NCI-H1092 treated with DMSO at 0.1 percent for 48 hours (cell line): ENCODE data around the gene SRRM4.

Source experiments
- DNase-seq: peaks from one replicate; lab custom pipeline; 2025; lab: John Stamatoyannopoulos, UW

The SRRM4 gene

DNA sequence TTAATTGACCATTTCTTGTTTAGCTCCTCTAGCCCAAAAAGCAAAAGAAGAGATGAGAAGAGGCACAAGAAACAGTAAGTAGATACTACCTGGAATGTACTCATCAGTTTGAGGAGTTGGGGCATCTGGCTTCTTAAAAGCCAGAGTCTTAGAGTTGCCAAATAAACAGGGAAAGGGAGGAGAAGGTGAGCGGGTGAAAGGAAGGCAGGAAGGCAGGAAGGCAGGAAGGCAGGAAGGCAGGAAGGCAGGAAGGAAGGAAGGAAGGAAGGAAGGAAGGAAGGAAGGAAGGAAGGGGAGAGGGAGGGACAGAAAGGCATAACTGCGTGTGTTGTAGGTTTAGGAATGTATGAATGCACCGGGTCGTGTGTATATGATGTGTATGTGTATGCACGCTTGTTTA is 140.7 kb downstream of the SRRM4 start:
- no peak for DNase-seq

DNA sequence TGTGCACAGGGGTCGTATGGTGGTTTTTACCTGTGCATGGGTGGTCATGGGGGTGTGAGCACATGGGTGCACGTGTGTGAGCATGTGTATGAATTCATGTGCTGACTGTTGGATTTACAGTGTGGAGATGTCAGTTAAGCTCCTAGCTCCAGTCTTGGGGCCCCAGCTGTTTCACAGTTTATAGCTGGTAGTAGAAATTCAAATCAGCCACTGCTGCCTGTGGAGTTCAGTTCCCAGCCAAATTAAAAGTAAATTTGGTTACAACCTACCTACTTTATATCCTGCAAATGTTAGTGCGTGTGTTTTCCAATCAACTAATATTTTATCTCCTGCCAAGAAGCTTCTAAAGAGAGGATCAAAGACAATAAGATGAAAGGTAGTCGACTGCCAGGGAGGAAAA is 141.4 kb downstream of the SRRM4 start:
- DNase-seq = no peak

DNA sequence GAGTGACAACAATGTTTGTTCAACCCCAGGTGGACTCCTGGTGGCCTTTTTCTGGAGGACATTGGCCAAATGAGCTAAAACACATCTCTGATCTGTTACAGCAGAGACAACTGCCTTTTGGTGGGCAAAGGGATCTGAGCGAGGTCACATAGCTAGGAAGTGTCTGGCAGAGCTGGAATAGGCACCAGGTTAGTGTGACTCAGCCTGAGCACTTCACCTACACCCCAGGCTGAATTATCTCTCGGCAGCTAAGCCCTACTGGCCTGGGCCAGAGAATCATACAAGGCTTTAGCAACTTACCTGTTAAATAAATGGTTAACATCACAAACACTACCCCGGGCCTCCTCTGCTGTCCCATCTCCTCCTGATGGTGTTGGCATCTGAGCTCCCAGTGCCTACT is 147.2 kb downstream of the SRRM4 start:
- no peak for DNase-seq

DNA sequence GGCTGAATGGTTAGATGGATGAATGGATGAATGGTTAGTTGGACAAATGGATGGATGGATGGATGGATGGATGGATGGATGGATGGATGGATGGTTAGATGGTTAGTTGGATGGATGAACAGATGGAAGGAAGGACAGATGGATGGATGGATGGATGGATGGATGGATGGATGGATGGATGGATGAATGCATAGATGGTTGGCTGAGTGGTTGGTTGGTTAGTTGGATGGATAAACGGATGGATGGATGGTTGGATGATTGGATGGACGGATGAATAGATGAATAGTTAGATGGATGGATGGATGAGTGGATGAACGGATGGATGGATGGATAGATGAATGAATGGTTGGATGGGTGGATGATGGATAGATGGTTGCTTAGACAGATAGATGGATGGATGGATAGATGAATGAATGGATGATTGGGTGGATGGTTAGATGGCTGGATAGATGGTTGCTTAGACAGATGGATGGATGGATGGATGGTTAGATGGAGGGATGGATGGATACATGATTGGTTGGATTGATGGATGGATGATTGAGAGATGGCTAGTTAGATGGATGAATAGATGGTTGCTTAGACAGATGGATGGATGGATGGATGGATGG is 148.6 kb downstream of the SRRM4 start:
- no peak for DNase-seq

DNA sequence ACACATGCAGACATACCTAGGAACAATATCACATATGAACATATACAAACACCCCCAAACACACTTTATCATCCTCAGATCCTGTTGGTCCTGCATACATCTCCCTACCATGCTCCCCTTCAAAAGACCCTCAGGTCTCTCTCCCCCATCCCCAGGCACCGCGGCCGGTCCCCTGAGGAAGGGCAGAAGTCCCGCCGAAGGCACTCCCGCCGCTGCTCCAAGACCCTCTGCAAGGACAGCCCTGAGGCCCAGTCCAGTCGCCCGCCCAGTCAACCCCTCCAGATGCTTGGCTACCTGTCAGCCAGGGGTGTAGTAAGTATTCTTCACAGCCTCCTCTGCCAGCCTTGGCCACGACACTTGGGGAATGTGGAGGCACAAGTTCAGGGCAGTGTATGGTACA is 149.2 kb downstream of the SRRM4 start:
- DNase-seq = no peak

DNA sequence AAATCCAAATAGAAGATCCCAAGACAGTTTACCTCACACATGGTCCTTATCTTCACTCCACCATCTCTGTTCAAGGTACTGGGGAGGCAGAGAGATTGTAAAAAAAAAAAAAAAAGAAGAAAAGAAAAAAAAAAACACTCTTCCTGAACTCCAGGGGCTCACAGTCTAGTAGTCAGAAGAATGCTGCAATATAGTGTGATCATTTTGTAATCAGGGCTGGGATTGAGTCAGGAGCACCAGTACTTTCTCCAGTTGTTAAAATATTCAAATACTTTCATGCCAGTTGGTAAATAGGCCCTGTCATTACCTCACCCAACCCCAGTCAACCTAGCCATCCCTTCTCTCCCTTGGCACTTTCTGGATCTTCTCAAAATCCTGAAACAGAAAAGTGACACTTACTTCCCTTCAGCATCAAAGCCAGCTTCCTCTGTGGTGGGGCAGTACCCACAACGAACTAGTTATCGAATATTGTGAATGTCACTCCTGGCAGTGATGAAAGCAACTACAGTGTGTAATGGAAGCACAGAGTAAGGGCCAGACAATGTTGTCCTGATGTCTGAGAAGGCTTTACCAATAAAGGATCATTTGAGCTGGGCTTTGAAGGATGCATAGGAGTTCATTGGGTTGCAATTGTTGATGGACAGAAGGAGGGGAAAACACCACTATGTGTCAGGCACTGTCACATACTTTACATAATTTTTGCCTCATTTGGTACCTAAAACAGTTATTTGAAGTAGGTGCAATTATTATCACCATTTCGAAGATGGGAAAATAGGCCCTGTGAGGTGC is 153.1 kb downstream of the SRRM4 start:
- no peak for DNase-seq

DNA sequence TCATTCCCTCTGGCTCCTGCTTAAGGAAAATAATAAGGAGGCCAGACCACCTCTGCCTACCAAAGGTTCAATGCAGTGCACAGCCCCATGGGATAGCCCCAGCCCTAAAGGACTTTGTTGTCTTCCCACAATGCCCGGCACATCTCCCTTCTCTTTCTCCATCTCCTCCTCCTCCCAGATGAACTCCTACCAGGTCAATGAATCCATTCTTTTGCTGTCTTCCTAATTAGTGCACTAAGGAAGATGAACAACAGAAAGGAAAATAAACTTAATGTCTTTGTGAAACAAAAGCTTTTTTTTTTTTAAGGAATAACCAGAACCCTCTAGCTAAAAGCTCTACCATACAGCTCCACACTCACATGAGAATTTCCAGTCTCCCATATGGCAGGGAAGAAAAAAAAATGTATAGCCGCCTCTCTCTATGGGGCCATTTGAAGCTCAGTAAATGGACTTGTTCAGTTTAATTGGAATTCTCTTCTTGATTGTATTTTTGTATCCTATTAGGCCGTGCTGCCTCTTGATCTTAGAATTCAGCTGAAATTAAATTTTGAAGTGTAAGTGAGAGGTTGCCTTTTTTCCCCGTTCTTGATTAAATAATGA is 155.6 kb downstream of the SRRM4 start:
- DNase-seq = no peak

DNA sequence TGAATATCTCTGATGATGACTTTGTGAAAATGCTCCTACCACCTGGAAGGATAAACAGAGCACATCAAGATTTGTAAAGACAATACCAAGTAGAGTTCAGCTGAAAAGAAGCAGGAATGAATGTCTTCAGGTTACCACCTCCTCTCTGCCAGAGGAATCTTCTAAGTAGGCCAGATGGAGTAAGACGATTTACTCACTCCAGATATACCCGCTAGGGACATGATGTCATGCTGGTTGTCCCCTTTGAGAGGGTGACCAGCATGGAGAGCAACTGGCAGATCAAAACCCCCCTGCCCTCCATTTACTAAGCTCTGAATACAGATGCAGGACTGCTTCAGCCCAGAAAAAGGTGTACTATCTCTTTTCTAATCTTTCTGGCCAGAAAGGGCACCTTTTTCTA is 158.1 kb downstream of the SRRM4 start:
- no peak for DNase-seq

DNA sequence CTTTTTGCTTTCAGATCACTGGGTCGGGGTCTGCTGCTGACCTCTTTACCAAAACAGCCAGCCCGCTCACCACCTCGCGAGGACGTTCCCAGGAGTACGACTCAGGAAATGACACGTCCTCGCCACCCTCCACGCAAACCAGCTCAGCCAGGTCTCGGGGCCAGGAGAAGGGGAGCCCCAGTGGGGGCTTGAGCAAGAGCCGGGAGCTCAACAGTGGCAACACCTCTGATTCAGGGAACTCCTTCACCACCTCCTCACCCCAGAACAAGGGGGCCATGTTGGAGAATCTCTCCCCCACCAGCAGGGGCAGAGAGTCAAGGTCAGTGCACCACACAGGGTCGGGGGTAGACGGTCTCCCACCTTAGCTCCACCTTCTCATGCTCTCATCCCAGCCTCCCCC is 164.0 kb downstream of the SRRM4 start:
- no peak for DNase-seq

DNA sequence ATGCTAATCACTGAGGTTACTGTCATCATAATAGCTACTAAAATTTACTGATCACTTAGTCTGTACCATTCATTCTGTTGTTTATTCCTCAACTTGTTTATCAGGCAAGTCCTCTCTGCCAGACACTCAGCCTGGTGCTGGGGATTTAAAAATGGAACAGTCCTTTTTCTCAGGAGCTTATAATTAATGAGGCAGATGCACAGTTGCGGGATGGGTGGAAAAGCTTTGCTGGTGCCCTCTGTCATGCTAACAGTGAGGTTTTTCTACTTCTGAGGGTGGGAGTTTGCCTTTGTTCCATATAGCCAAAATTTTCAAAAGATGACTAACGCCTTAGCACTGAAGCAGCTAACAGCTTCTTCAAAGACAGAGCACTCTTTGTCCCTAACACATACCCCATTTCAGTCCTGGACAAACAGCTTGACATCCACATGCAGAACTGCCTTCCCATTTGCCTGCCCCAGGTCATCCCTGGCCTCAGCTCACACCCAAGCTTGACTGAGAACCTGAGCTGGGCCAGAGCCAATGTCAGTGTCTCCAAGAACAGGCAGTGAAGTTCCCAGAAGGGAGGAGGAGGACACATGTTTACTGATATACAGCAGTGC is 166.6 kb downstream of the SRRM4 start:
- DNase-seq = no peak

DNA sequence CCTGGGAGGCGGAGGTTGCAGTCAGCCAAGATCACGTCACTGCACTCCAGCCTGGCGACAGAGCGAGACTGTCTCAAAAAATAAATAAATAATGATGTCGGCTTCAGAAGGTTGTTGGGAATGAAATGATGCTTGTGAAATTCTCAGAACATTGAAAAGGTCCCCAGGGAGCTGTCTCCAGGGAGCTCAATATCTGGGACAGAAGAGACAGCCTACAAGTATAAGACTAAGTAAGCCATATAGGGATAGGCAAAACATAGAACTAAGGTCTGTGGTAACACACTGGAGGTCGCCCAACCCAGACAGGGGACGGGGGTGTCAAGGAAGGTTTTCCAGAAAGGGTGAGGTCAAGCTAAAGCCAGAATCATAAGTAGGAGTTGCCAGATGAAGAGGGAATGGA is 167.9 kb downstream of the SRRM4 start:
- DNase-seq = no peak

DNA sequence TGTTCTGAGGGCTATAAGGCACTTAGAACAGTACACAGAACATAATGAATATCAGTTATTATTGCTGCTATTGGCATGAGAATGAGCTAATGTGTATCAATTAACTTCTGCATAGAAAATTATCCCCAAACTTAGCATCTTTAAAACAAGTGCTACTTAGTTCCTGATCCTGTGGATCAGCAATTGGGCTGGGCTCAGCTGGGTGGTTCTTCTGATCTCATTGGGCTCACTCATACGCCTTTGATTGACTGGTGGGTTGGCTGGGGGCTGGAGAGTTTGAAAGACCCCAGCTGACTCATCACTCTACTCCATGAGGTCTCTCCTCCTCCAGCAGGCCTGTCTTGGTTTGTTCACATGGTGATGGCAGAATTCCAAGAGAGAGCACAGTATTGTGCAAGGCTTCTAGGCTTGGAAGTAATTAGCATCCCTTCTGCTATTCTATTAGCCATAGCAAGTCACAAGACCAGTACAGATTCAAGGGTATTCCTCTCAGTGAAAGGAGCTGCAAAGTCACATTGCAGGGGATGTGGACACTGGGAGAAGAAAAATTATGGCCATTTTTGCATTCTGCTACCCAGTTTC is 170.2 kb downstream of the SRRM4 start:
- no peak for DNase-seq

DNA sequence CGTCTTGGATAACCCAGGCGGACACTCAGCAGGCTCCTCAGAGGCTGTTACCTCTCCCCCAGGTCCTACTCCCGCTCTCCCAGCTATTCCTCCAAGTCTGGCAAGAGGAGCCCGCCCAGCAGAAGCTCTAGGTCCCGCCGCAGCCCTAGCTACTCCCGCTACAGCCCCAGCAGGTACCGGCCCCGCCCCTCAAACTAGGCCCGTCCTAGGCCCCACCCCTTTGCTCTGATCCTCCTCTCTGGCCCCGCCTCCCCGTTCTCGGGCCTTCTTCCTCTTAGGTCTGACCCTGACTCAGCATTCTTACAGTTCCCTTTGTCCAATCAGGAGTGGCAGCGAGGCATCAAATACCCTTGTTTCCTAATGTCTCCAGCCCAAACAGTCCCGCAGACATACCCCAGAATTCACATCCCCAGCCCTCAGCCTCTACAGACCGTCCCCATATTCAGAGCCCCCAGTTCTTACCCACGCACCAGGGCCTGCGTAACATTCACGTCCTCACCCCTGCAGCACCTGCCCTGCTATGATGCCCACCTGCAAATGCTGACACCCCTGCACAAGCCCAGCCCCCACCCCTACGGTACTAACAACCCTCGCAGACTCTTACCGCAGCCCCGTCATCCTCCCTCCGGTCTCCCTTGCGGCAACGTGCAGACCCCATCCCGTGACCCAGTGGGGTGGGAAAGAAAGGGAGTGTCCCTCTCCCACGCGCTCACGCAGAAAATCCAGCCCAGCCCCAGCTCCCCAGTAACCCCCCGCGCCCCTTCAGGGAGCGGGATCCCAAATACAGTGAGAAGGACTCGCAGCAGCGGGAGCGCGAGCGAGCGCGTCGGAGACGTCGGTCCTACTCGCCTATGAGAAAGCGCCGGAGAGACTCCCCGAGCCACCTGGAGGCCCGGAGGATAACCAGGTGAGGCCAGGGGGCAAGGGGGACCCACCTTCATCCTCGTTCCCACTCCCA is 172.4 kb downstream of the SRRM4 start:
- DNase-seq = no peak

DNA sequence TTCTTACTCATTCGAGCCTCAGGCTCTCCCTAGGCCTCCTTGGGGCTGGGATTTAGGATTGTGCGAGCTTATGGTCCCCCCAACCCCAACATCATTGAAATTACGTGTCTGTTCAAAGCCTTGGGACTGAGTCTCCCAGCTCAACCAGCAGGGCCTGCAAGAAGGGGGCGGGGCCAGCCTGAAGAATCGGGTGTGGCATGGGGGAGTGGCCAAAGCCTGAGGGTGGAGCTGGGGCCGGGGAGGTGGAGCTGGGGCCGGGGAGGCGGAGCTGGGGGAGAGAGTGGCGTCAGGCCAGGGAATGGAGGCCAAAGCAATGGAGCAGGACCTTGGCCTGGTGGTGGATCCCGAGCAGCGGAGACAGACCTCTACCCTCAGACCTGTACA is 173.1 kb downstream of the SRRM4 start:
- DNase-seq = no peak

DNA sequence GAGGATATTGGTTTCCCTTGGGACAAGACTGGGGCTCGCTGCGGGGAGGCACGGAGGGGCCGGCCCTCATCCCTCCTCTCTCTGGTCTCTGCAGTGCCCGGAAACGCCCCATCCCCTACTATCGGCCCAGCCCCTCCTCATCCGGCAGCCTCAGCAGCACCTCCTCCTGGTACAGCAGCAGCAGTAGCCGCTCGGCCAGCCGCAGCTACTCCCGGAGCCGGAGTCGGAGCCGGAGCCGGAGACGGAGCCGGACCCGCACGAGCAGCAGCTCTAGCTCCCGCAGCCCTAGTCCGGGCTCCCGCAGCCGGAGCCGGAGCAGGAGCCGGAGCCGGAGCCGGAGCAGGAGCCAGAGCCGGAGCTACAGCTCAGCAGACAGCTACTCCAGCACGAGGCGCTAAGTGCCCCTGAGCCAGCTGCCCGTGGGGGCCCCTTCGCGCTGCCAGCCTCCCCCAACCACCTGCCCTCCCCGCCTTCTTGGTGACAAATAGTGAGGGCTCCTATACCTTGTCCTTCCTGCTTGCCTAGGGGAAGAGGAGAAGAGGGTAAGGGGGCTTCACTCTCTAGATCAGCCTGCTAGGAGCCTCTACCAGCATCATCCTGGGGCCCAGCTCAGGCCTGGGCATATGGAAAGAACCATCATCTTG is 175.2 kb downstream of the SRRM4 start:
- DNase-seq = no peak

DNA sequence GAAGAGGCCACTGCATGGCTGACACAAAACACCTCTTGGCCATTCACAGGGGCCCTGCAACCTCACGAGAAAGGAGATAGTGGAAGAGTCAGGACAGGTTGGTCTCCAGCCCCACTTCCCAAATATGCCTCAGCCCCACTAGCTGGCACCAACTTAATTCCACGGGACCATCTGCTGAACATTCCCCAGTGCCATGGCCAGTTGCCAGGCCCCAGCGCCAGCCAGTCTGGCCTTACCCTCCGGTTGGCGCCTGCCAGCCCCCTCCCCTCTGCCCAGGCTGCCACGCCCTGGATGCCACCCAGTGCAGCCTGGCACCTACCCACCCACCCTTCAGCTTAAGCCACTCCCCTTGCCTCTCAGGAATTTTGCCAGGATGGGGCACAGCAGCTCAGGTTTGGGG is 176.2 kb downstream of the SRRM4 start:
- DNase-seq = no peak

DNA sequence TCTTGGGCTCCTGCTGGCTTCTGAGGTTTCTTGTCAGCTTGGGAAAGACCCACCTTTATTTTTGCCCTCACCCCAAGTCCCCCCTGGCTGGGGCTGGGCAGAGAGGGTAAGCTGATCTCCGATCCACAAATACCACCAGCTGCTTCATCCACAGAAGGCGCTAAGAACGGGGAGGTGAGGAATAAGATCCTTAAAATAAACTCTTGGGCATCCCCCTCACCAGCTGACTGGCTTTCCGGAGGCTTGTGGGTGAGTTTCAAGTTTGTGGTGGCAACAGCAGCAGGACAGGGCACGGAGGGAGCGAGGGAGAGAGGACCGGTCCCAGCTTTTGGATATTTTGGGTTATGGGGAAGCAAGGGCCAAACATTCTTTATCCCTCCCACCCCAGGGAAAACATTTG is 176.6 kb downstream of the SRRM4 start:
- no peak for DNase-seq

DNA sequence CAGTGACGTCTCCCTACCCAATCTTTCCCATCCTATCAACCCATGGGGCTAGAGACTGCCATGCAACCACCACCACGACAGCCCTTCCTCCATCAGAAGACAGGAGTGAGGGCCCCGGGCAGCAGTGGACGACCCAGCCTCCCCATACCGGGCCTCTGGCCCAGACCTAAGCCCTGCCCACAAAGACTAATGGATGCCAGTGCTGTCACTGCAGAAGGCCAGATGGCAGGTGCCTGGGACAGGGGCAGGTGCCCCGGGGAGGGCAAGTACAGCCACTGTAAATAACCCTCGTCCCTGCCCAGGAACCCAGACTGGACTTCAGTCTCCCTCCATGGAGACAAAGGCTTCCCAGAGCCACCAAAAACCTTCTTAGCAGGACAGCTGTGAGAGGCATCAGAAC is 177.1 kb downstream of the SRRM4 start:
- DNase-seq = no peak

DNA sequence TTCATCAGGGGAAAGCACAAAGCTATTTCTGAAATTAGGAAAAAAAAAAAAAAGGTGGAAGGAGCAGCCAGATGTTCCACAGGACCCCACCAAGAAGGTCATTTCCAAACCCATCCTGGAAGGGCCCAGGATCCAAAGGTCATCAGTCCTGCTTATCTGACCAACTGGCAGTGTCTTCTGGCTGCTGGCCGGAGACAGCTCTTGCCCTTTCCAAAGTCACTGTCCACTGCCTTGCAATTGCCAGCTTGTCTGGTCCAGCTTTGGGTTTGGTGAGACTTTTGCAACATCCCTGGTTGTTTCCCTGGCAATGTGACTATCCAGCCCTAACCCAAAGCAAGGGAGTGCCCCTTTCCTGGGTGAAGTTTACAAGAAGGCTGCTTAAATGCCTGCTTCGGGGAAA is 178.5 kb downstream of the SRRM4 start:
- no peak for DNase-seq

DNA sequence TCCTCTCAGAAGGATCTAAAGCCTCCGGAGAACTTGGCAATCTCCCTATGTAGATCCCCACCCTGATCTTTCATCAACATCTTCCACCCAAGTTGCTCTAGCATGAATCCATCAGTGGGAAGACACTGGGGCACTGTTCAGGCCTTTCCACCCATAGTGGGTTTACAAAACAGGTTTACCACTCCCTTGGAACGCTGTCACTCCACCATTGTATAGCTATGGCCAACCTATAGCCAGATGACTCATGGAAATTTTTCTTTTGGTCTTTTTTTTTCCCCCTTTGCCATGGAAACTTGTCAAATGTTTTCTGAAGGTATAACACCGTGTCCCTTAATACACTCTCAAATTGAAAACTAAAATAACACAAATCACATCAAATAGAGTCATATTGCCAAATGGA is 186.6 kb downstream of the SRRM4 start:
- no peak for DNase-seq

DNA sequence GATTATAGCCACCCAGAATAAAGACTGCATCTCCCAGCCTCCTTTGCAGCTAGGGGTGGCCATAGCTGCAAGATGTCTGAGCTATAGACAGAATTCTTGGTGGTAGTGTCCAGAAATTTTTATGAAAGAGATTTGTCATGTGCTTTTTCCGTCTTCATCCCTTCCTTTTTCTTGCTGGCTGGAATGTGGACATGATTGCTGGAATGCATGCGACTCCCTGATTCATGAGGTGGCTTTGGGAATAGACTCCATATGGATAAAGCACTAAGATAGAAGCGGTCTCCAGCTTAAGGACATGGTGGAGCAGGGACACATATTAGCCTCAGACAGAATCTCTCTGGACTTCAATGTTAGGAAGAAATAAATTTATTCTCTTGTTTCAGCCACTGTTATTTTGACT is 187.4 kb downstream of the SRRM4 start:
- no peak for DNase-seq
